Measurements from ENCODE around the gene SVIP. TPM values are rescaled to one million over a fixed set of nuclear protein-coding genes. Genes with fewer than 3 reads are reported as not detected.

Gene SVIP
- total RNA-seq, 1 donor from 2014 or later, result 15.9 TPM

GRCh38 chr11:22787551-22788162 lies 41.9 kb downstream of the SVIP start:
- peaks cover 18% of the 10 kb centered on the region for H3K4me1 ChIP-seq (ENCODE audit: insufficient read depth, low read length)
- H3K36me3 Mint-ChIP-seq (ENCODE audit: low read depth, unreplicated experiment), result no peaks in the 10 kb centered on the region
- no peak overlapping the region for H3K27ac ChIP-seq (ENCODE audit: low read depth, low read length)
- FAIRE-seq (peak; percentile 41), DNase-seq (ENCODE audit: low read depth) (peak; percentile 17)
- no peak overlapping the region for H3K4me3 Mint-ChIP-seq (ENCODE audit: unreplicated experiment)
- H3K9me3 Mint-ChIP-seq (ENCODE audit: unreplicated experiment), result no peaks in the 10 kb centered on the region
- no peaks in the 10 kb centered on the region for H3K36me3 ChIP-seq (ENCODE audit: insufficient read depth, low read length)
- peak overlapping the region; percentile 22 for H3K4me2 ChIP-seq (ENCODE audit: low read length)
- peaks cover 14% of the 10 kb centered on the region for H3K4me1 Mint-ChIP-seq (ENCODE audit: low read depth, unreplicated experiment)
- TF ChIP-seq, protein P1, sequence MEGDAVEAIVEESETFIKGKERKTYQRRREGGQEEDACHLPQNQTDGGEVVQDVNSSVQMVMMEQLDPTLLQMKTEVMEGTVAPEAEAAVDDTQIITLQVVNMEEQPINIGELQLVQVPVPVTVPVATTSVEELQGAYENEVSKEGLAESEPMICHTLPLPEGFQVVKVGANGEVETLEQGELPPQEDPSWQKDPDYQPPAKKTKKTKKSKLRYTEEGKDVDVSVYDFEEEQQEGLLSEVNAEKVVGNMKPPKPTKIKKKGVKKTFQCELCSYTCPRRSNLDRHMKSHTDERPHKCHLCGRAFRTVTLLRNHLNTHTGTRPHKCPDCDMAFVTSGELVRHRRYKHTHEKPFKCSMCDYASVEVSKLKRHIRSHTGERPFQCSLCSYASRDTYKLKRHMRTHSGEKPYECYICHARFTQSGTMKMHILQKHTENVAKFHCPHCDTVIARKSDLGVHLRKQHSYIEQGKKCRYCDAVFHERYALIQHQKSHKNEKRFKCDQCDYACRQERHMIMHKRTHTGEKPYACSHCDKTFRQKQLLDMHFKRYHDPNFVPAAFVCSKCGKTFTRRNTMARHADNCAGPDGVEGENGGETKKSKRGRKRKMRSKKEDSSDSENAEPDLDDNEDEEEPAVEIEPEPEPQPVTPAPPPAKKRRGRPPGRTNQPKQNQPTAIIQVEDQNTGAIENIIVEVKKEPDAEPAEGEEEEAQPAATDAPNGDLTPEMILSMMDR (IDR thresholded peaks at IDR 0.05; ENCODE audit: insufficient read depth, low read depth, low read length), result peak; percentile 85
- TF ChIP-seq EZH2 (IDR thresholded peaks at IDR 0.05; ENCODE audit: insufficient read depth, low read length), result no peak
- no peaks in the 10 kb centered on the region for H3K79me2 ChIP-seq (ENCODE audit: insufficient read depth, low read length)
- H3K9me3 ChIP-seq (ENCODE audit: insufficient read depth, low read depth, low read length), result no peaks in the 10 kb centered on the region
- H3K27me3 ChIP-seq (ENCODE audit: insufficient read depth, low read length), result no peaks in the 10 kb centered on the region
- no peak overlapping the region for H3K9ac ChIP-seq (ENCODE audit: low read length)
- H3K27me3 Mint-ChIP-seq (ENCODE audit: low read depth, unreplicated experiment), result no peaks in the 10 kb centered on the region
- H3K27ac Mint-ChIP-seq (ENCODE audit: unreplicated experiment), result no peak overlapping the region
- no peaks in the 10 kb centered on the region for H4K20me1 ChIP-seq (ENCODE audit: insufficient read depth, low read length)
- H2AFZ ChIP-seq (ENCODE audit: low read depth, low read length), result no peak overlapping the region
- no peak overlapping the region for H3K4me3 ChIP-seq (ENCODE audit: insufficient read depth, low read depth, low read length)

- Histone ChIP-seq H3K4me1 (ENCODE audit: insufficient read depth, low read length) (peaks cover 15% of the 10 kb centered on the region), H3K4me3 (ENCODE audit: insufficient read depth, low read depth, low read length) (no peak overlapping the region), H2AFZ (ENCODE audit: low read depth, low read length) (no peak overlapping the region), H3K36me3 (ENCODE audit: insufficient read depth, low read length) (no peaks in the 10 kb centered on the region), H3K79me2 (ENCODE audit: insufficient read depth, low read length) (no peaks in the 10 kb centered on the region), H3K27me3 (ENCODE audit: insufficient read depth, low read length) (no peaks in the 10 kb centered on the region), H3K4me2 (ENCODE audit: low read length) (no peak overlapping the region), H4K20me1 (ENCODE audit: insufficient read depth, low read length) (no peaks in the 10 kb centered on the region), H3K27ac (ENCODE audit: low read depth, low read length) (no peak overlapping the region), H3K9ac (ENCODE audit: low read length) (no peak overlapping the region), H3K9me3 (ENCODE audit: insufficient read depth, low read depth, low read length) (no peaks in the 10 kb centered on the region)
- DNase-seq (ENCODE audit: low read depth), result no peak
- Mint-ChIP-seq H3K27me3 (ENCODE audit: low read depth, unreplicated experiment) (no peaks in the 10 kb centered on the region), H3K9me3 (ENCODE audit: unreplicated experiment) (no peaks in the 10 kb centered on the region), H3K36me3 (ENCODE audit: low read depth, unreplicated experiment) (no peaks in the 10 kb centered on the region), H3K27ac (ENCODE audit: unreplicated experiment) (no peak overlapping the region), H3K4me1 (ENCODE audit: low read depth, unreplicated experiment) (peaks cover 11% of the 10 kb centered on the region), H3K4me3 (ENCODE audit: unreplicated experiment) (no peak overlapping the region)
- TF ChIP-seq, protein P1 (IDR thresholded peaks at IDR 0.05; ENCODE audit: insufficient read depth, low read depth, low read length), result no peak
- no peak for TF ChIP-seq EZH2 (IDR thresholded peaks at IDR 0.05; ENCODE audit: insufficient read depth, low read length)
- FAIRE-seq, result no peak
These were observed 42.5 kb downstream of the SVIP start for GRCh38 chr11:22787055-22787454.

- peaks cover 12% of the 10 kb centered on the region for H3K4me1 ChIP-seq (ENCODE audit: insufficient read depth, low read length)
- DNase-seq (ENCODE audit: low read depth), result no peak
- no peak overlapping the region for H3K27ac Mint-ChIP-seq (ENCODE audit: unreplicated experiment)
- no peak overlapping the region for H3K4me2 ChIP-seq (ENCODE audit: low read length)
- no peak overlapping the region for H2AFZ ChIP-seq (ENCODE audit: low read depth, low read length)
- no peaks in the 10 kb centered on the region for H4K20me1 ChIP-seq (ENCODE audit: insufficient read depth, low read length)
- no peaks in the 10 kb centered on the region for H3K27me3 Mint-ChIP-seq (ENCODE audit: low read depth, unreplicated experiment)
- no peaks in the 10 kb centered on the region for H3K9me3 ChIP-seq (ENCODE audit: insufficient read depth, low read depth, low read length)
- no peaks in the 10 kb centered on the region for H3K36me3 ChIP-seq (ENCODE audit: insufficient read depth, low read length)
- no peaks in the 10 kb centered on the region for H3K9me3 Mint-ChIP-seq (ENCODE audit: unreplicated experiment)
- no peaks in the 10 kb centered on the region for H3K27me3 ChIP-seq (ENCODE audit: insufficient read depth, low read length)
- H3K36me3 Mint-ChIP-seq (ENCODE audit: low read depth, unreplicated experiment), result no peaks in the 10 kb centered on the region
- FAIRE-seq, result no peak
- no peak overlapping the region for H3K4me3 ChIP-seq (ENCODE audit: insufficient read depth, low read depth, low read length)
- no peak overlapping the region for H3K27ac ChIP-seq (ENCODE audit: low read depth, low read length)
- peaks cover 11% of the 10 kb centered on the region for H3K4me1 Mint-ChIP-seq (ENCODE audit: low read depth, unreplicated experiment)
- TF ChIP-seq EZH2 (IDR thresholded peaks at IDR 0.05; ENCODE audit: insufficient read depth, low read length), result no peak
- TF ChIP-seq, protein P1 (IDR thresholded peaks at IDR 0.05; ENCODE audit: insufficient read depth, low read depth, low read length), result no peak
- H3K4me3 Mint-ChIP-seq (ENCODE audit: unreplicated experiment), result no peak overlapping the region
- H3K79me2 ChIP-seq (ENCODE audit: insufficient read depth, low read length), result no peaks in the 10 kb centered on the region
- no peak overlapping the region for H3K9ac ChIP-seq (ENCODE audit: low read length)
These were observed 43.1 kb downstream of the SVIP start for GRCh38 chr11:22786475-22786874.
